ENCODE measurements around the gene MAPK1.
"Not testable (repeated sequence)": the region's sequence is repeated elsewhere in the genome, so short reads cannot be mapped to it uniquely, and the experiment has no call there.

The MAPK1 gene

GRCh38 chr22:21845558-21846453 is 21.6 kb downstream of the MAPK1 start:
- TF ChIP-seq ZFX (IDR thresholded peaks at IDR 0.05) (no peak), CTCF (conservative IDR thresholded peaks at IDR 0.05) (no peak)
- H3K27ac ChIP-seq, result no peak overlapping the region

- H3K27ac ChIP-seq, result no peak overlapping the region
- TF ChIP-seq ZFX (IDR thresholded peaks at IDR 0.05) (no peak), CTCF (conservative IDR thresholded peaks at IDR 0.05) (no peak)
Measured at GRCh38 chr22:21842946-21843345, 24.5 kb downstream of the MAPK1 start.

- no peak for TF ChIP-seq CTCF (conservative IDR thresholded peaks at IDR 0.05)
- no peak for TF ChIP-seq ZFX (IDR thresholded peaks at IDR 0.05)
Measured at GRCh38 chr22:21841422-21841821, 26.0 kb downstream of the MAPK1 start.

GRCh38 chr22:21840236-21840823 is 27.1 kb downstream of the MAPK1 start:
- no peak overlapping the region for H3K27ac ChIP-seq
- no peak for TF ChIP-seq ZFX (IDR thresholded peaks at IDR 0.05)
- no peak for TF ChIP-seq CTCF (conservative IDR thresholded peaks at IDR 0.05)

More at GRCh38 chr22:21841422-21841821, 26.0 kb downstream of the MAPK1 start:
- no peak overlapping the region for H3K27ac ChIP-seq

- TF ChIP-seq ZFX (IDR thresholded peaks at IDR 0.05) (no peak), CTCF (conservative IDR thresholded peaks at IDR 0.05) (no peak)
- no peak overlapping the region for H3K27ac ChIP-seq
Measured at GRCh38 chr22:21839765-21840140, 27.7 kb downstream of the MAPK1 start.

- not testable (repeated sequence) for H3K27ac ChIP-seq
Measured at GRCh38 chr22:21839104-21839764, 28.2 kb downstream of the MAPK1 start.

GRCh38 chr22:21837248-21837979 is 30.0 kb downstream of the MAPK1 start:
- TF ChIP-seq ZFX (IDR thresholded peaks at IDR 0.05) (no peak), CTCF (conservative IDR thresholded peaks at IDR 0.05) (no peak)
- H3K27ac ChIP-seq, result no peak overlapping the region

- H3K27ac ChIP-seq, result not testable (repeated sequence)
Measured at GRCh38 chr22:21836486-21836885, 31.0 kb downstream of the MAPK1 start.
